HepG2 (cell line): Measurements from ENCODE around the gene SLC38A1. TPM values are rescaled to one million over a fixed set of nuclear protein-coding genes. Genes with fewer than 3 reads are reported as not detected.

Source experiments
- ATAC-seq: fragments of 200-7000 bp; cut with Tn5 transposase; 3 replicates; pipeline ENCODE4 v1.9.1; 2020; ENCODE audit warnings: mild to moderate bottlenecking, moderate library complexity
- BruUV-seq: library from RNA; stranded (reverse); fragments of 400-500 nt; replicated peaks from 2 replicates; lab custom pipeline; 2021; lab: Mats Ljungman, UMichigan
- CTCF ChIA-PET: fragments of 300-600 bp; formaldehyde crosslinking; extraction: SDS; loops from one replicate; lab custom pipeline; 2021; ENCODE audit warnings: low total read pairs, inconsistent platforms, low intra/inter-chr PET ratio; lab: Yijun Ruan, JAX
- POLR2A ChIA-PET: fragments of 350-600 bp; sonication (Branson Sonifier 250); formaldehyde crosslinking; loops from one replicate; lab custom pipeline; 2020; ENCODE audit warnings: antibody characterized with exemption, inconsistent platforms; lab: Yijun Ruan, JAX
- DNase-seq: peaks from one replicate; pipeline ENCODE4 v3.0.0-alpha.2; 2015; ENCODE audit warnings: low spot score
- FAIRE-seq: peaks from 3 replicates; lab custom pipeline; 2011; peaks lifted over from hg19 to GRCh38; lab: Jason Lieb, UNC
- H2AFZ ChIP-seq: one replicate; pipeline ENCODE4 v1.6.1; 2011; ENCODE audit warnings: low read length, inconsistent platforms
- H3K27ac ChIP-seq: fragments of 300-600 bp; 3 replicates; pipeline ENCODE4 v1.8.0; 2011; ENCODE audit warnings: mixed run types, mild to moderate bottlenecking, mixed read lengths, low read length, inconsistent platforms; ENCODE audit not compliant: insufficient read depth; ENCODE audit errors: extremely low read length
- H3K27me3 ChIP-seq, 2 experiments: fragments of 200-600 bp in 1 of 2; 2 replicates in 1 of 2; 3 replicates in 1 of 2; pipeline versions ENCODE4 v1.6.0 to v1.8.0; 2011; ENCODE audit warnings: low read length in 2 of 2, mild to moderate bottlenecking in 2 of 2, moderate library complexity in 2 of 2, inconsistent platforms in 1 of 2; ENCODE audit not compliant: insufficient read depth in 2 of 2, control insufficient read depth in 1 of 2
- H3K36me3 ChIP-seq, 2 experiments: fragments of 200-600 bp in 1 of 2; replicated peaks in 1 of 2; 2 replicates in 1 of 2; 3 replicates in 1 of 2; pipeline versions ENCODE4 v1.5.1 to v1.8.0; 2011; ENCODE audit warnings: low read length in 2 of 2, inconsistent platforms in 1 of 2; ENCODE audit not compliant: insufficient read depth in 2 of 2, control insufficient read depth in 1 of 2
- H3K4me1 ChIP-seq: 2 replicates; pipeline ENCODE4 v1.5.1; 2012; ENCODE audit warnings: low read length, inconsistent platforms; ENCODE audit not compliant: insufficient read depth
- H3K4me2 ChIP-seq: 2 replicates; pipeline ENCODE4 v1.6.0; 2011; ENCODE audit warnings: low read depth, low read length, inconsistent platforms
- H3K4me3 ChIP-seq, 3 experiments: fragments of 200-600 bp in 1 of 3; sonication (generic), shearing (Covaris generic) in 1 of 3; replicated peaks in 1 of 3; 2 replicates each; pipeline ENCODE4 v1.5.1; 2011 to 2016; ENCODE audit warnings: low read length in 3 of 3, inconsistent platforms in 2 of 3, low read depth in 2 of 3, mild to moderate bottlenecking in 2 of 3, control low read depth in 1 of 3, mixed read lengths in 1 of 3; ENCODE audit not compliant: insufficient read depth in 1 of 3
- H3K79me2 ChIP-seq: one replicate; pipeline ENCODE4 v1.6.1; 2011; ENCODE audit warnings: low read length, inconsistent platforms; ENCODE audit not compliant: insufficient read depth
- H3K9ac ChIP-seq: 2 replicates; pipeline ENCODE4 v1.6.0; 2011; ENCODE audit warnings: mild to moderate bottlenecking, low read depth, low read length, inconsistent platforms; ENCODE audit not compliant: insufficient read depth
- H3K9me3 ChIP-seq: 2 replicates; pipeline ENCODE4 v1.5.1; 2012; ENCODE audit warnings: mild to moderate bottlenecking, low read length
- H4K20me1 ChIP-seq: 2 replicates; pipeline ENCODE4 v1.6.0; 2011; ENCODE audit warnings: inconsistent platforms, mild to moderate bottlenecking, low read length, moderate library complexity; ENCODE audit not compliant: insufficient read depth
- ARID3A ChIP-seq: IDR thresholded peaks from 2 replicates; pipeline ENCODE4 v1.6.1; 2012; ENCODE audit warnings: low read depth, low read length, improper control_type of control experiment
- CEBPB ChIP-seq: IDR thresholded peaks from 2 replicates; pipeline ENCODE4 v1.6.1; 2011; ENCODE audit warnings: low read depth, low read length, improper control_type of control experiment, borderline replicate concordance
- JUNB ChIP-seq: sonication (generic); formaldehyde crosslinking; IDR thresholded peaks from 2 replicates; pipeline ENCODE4 v1.8.0; 2022; ENCODE audit warnings: missing genetic modification reagents, mild to moderate bottlenecking, borderline replicate concordance
- LRRFIP1 ChIP-seq: sonication (generic); formaldehyde crosslinking; conservative IDR thresholded peaks from 2 replicates; pipeline ENCODE4 v1.4.0; 2020; ENCODE audit warnings: missing genetic modification reagents
- NR0B2 ChIP-seq: sonication (generic); formaldehyde crosslinking; IDR thresholded peaks from 2 replicates; pipeline ENCODE4 v1.4.0; 2020; ENCODE audit warnings: mild to moderate bottlenecking, missing genetic modification reagents
- SRSF9 ChIP-seq: fragments of 200-400 bp; formaldehyde crosslinking; IDR thresholded peaks from 2 replicates; pipeline ENCODE4 v1.6.1; 2018; ENCODE audit warnings: borderline replicate concordance, mild to moderate bottlenecking, low read depth, low read length; ENCODE audit not compliant: insufficient read depth, poor library complexity, severe bottlenecking
- ZKSCAN1 ChIP-seq: fragments of 150-350 bp; IDR thresholded peaks from 2 replicates; pipeline ENCODE4 v1.6.1; 2014; ENCODE audit warnings: low read length
- ZNF569 ChIP-seq: sonication (generic); formaldehyde crosslinking; IDR thresholded peaks from 2 replicates; pipeline ENCODE4 v1.5.0; 2020; ENCODE audit warnings: mild to moderate bottlenecking, missing genetic modification reagents, moderate library complexity, borderline replicate concordance
- ZNF691 ChIP-seq: sonication (generic); formaldehyde crosslinking; IDR thresholded peaks from 2 replicates; pipeline ENCODE4 v1.4.0; 2020; ENCODE audit warnings: missing genetic modification reagents, low read depth, mild to moderate bottlenecking, borderline replicate concordance
- WGBS: methylation state at CpG from one replicate; pipeline ENCODE4 v1.1.6; 2017; ENCODE audit warnings: low lambda C conversion rate; 5-methylcytosine and 5-hydroxymethylcytosine counted together
- in situ Hi-C: cut with HindIII; loops from 2 replicates; pipeline ENCODE4 v1.10.0; 2017; ENCODE audit warnings: low pct_unique_long_range_greater_than_20kb; ENCODE audit not compliant: extremely low pct_ligation_motif_present
- intact Hi-C: fragments of 100-400 bp; cut with micrococcal nuclease; formaldehyde crosslinking; loops from one replicate; pipeline ENCODE4 v1.10.0; 2022; ENCODE audit not compliant: unreplicated experiment
- polyA plus RNA-seq, 8 experiments: library from polyadenylated mRNA; depleted of rRNA in 3 of 8; stranded (reverse) in 7 of 8; unstranded in 1 of 8; fragments of >200 nt; fragmentation: Illumina TruSeq in 4 of 8; extraction: Trizol in 4 of 8; gene quantifications; 2 replicates each; pipeline versions ENCODE4 v1.2.1 to v1.2.3, GENCODE V29; 2011 to 2016; ENCODE audit warnings: low read depth in 4 of 8, missing spikeins in 1 of 8, mixed read lengths in 1 of 8; ENCODE audit not compliant: insufficient read depth in 1 of 8
- total RNA-seq, 5 experiments: library from RNA; depleted of rRNA; stranded (reverse); fragments of >200 nt; fragmentation: Illumina TruSeq; extraction: Trizol; gene quantifications; 2 replicates each; pipeline ENCODE4 v1.2.3, GENCODE V29; 2016; ENCODE audit warnings: low read depth in 1 of 5

The SLC38A1 gene
- total and polyA plus RNA-seq, 2 of the 13 experiments (the other 11 are each of a cell fraction or from before 2014, with no cell fraction given), result 47.0 to 50.6 TPM

GRCh38 chr12:46134205-46134811 lies 134.5 kb downstream of the SLC38A1 start:
- in situ Hi-C loops, result no loop called here
- Histone ChIP-seq H3K27ac (no peak overlapping the region), H3K9me3 (no peaks in the 10 kb centered on the region)
- FAIRE-seq, result no peak
- CTCF ChIA-PET, result no interaction called here
- TF ChIP-seq ZKSCAN1 (no peak), JUNB (CRISPR knock-in tag) (no peak)
- TF ChIP-seq, all 625 proteins: peak for 0
- Histone ChIP-seq H3K27me3 (peaks cover 0 to 4% of the 10 kb centered on the region in 2 experiments; a peak in 1 of 5 replicates), H3K9ac (no peak overlapping the region), H3K4me2 (no peak overlapping the region), H4K20me1 (no peaks in the 10 kb centered on the region), H3K4me1 (no peaks in the 10 kb centered on the region), H3K4me3 (no peak overlapping the region), H3K79me2 (no peaks in the 10 kb centered on the region), H3K36me3 (no peaks in the 10 kb centered on the region), H2AFZ (no peak overlapping the region)
- intact Hi-C loops, result no loop called here
- 28% methylated on average over 2 of the region's 2 CpGs for WGBS
- ATAC-seq (no peak), DNase-seq (no peak)
- no TSS peak for BruUV-seq
- POLR2A ChIA-PET, result no interaction called here

- no TSS peak for BruUV-seq
- DNase-seq, result no peak
- H3K27ac ChIP-seq, result no peak overlapping the region
- WGBS, result 0% methylated on average over 2 of the region's 2 CpGs
- ChIA-PET POLR2A (no interaction called here), CTCF (no interaction called here)
- H3K4me3 ChIP-seq, result no peak overlapping the region
- peaks cover 0 to 4% of the 10 kb centered on the region in 2 experiments; a peak in 1 of 5 replicates for H3K27me3 ChIP-seq
- no peak overlapping the region for H2AFZ ChIP-seq
- H3K36me3 ChIP-seq, result no peaks in the 10 kb centered on the region
- no peak overlapping the region for H3K9ac ChIP-seq
- no peaks in the 10 kb centered on the region for H4K20me1 ChIP-seq
- TF ChIP-seq ARID3A (no peak), LRRFIP1 (CRISPR knock-in tag) (no peak), ZNF691 (no peak), ZNF569 (CRISPR knock-in tag) (no peak), SRSF9 (no peak), NR0B2 (no peak), CEBPB (peak; percentile 53; the same call in 1 of the 2 replicates)
- intact Hi-C loops, result no loop called here
- no peaks in the 10 kb centered on the region for H3K4me1 ChIP-seq
- no peaks in the 10 kb centered on the region for H3K79me2 ChIP-seq
- FAIRE-seq, result no peak
- H3K4me2 ChIP-seq, result no peak overlapping the region
- ATAC-seq, result no peak
- H3K9me3 ChIP-seq, result no peaks in the 10 kb centered on the region
- in situ Hi-C loops, result no loop called here
These were observed 135.1 kb downstream of the SLC38A1 start for GRCh38 chr12:46133751-46134150.
